ENCODE measurements around the gene TIPRL.

DNA sequence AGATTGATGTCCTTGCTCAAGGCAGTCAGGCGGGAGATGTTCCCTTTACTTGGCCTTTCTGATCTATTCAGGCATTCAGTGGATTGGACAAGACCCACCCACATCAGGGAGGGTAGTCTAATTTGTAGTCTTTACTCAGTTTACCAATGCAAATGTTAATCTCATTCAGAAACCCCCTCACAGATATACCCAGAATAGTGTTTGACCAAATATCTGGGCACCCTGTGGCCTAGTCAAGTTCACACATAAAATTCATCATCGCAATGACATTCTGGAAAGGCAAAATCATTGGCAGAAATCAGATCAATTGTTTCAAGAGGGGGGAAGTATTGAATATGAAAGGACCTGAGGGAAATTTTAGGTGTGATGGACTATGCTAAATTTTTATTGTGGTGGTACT lies 34.6 kb downstream of the TIPRL start:
- TF ChIP-seq ARNT (IDR thresholded peaks at IDR 0.05), result no peak
- TF ChIP-seq FOXM1 (IDR thresholded peaks at IDR 0.05; ENCODE audit: borderline replicate concordance), result no peak
- no peak for TF ChIP-seq FOXK2 (IDR thresholded peaks at IDR 0.05)
- TF ChIP-seq BHLHE40 (IDR thresholded peaks at IDR 0.05; ENCODE audit: borderline replicate concordance), result no peak
- no peak for TF ChIP-seq LEF1 (IDR thresholded peaks at IDR 0.05; ENCODE audit: borderline replicate concordance)
- no peak for TF ChIP-seq NFRKB (IDR thresholded peaks at IDR 0.05)
- no peak for TF ChIP-seq SP1 (IDR thresholded peaks at IDR 0.05)
- TF ChIP-seq HDGF (IDR thresholded peaks at IDR 0.05; ENCODE audit: borderline replicate concordance), result no peak
- no peak for TF ChIP-seq ELF4 (IDR thresholded peaks at IDR 0.05)
- TF ChIP-seq SUZ12 (IDR thresholded peaks at IDR 0.05), result no peak
- no peak for TF ChIP-seq TARDBP (IDR thresholded peaks at IDR 0.05)
- no peak for TF ChIP-seq FOXA1 (IDR thresholded peaks at IDR 0.05)
- TF ChIP-seq, protein P1, sequence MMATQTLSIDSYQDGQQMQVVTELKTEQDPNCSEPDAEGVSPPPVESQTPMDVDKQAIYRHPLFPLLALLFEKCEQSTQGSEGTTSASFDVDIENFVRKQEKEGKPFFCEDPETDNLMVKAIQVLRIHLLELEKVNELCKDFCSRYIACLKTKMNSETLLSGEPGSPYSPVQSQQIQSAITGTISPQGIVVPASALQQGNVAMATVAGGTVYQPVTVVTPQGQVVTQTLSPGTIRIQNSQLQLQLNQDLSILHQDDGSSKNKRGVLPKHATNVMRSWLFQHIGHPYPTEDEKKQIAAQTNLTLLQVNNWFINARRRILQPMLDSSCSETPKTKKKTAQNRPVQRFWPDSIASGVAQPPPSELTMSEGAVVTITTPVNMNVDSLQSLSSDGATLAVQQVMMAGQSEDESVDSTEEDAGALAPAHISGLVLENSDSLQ (IDR thresholded peaks at IDR 0.05), result no peak
- TF ChIP-seq ZNF384 (IDR thresholded peaks at IDR 0.05), result no peak

Data from HEK293T (cell line).